ENCODE results near the gene PPFIA2. TPM values are rescaled to one million over a fixed set of nuclear protein-coding genes. Genes with fewer than 3 reads are reported as not detected.
A peak's percentile ranks its signal among the peaks of the same experiment; 100 is the strongest.

The PPFIA2 gene
- polyA plus RNA-seq, 3 donors: 4.4 to 6.1 (median 4.6) TPM

DNA sequence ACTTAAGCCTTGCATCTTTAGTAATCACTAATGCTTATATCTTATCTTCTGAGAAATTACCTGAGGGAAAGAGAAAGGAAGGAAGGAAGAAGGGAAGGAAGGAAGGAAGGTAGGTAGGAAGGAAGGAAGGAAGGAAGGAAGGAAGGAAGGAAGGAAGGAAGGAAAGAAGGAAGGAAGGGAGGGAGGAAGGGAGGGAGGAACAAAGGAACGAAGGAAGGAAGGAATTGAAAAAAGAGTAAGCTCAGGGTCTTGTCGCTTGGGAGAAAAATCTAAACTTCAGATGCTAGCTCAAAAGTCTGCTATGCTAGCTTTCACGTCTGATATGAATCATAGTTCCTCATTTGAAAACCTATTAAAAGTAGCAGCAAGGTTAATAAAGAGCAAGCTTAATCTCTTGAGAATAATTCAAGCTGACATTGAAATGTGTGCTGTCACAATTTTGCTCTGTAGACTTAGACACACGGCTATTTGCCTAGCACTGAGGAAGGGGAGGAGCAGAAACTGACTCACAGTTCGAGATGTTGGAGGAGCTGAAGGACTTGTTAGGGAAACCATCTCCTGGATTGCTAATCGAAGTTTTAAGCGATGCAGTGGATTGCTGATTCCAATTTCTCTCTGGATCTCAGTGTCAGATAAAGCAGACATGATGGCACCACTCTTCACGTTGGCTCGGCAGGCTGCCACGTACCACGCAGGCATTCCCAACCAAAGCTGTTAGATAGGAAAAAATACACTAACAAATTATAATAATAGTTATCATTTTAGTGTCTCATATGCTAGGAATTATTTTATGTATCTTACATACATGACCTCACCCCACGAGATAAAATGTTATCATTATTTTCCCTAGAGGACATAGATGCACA, 464.6 kb downstream of the PPFIA2 start:
- no peak for DNase-seq (ENCODE audit: low read depth in 3 of 3, low spot score in 2 of 3)

DNA sequence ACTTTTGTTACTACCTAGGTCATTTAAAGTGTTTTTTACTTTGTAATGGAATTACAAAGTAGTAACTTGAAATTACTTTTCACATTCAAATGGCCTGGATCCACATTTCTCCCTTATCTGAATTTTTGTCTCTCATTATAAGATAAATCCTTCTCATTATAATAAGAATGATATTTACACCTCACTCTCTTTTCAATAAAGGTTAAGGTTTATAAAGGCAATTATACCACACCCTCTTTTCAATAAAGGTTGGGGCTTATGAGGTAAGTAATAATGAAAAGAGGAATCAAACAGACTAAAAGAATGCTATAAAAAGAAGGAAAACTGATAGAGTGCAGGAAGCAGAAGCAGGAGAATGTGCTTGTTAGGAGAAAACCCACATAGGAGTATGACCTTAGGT, 470.5 kb downstream of the PPFIA2 start:
- no peak for DNase-seq (ENCODE audit: low read depth in 3 of 3, low spot score in 2 of 3)

DNA sequence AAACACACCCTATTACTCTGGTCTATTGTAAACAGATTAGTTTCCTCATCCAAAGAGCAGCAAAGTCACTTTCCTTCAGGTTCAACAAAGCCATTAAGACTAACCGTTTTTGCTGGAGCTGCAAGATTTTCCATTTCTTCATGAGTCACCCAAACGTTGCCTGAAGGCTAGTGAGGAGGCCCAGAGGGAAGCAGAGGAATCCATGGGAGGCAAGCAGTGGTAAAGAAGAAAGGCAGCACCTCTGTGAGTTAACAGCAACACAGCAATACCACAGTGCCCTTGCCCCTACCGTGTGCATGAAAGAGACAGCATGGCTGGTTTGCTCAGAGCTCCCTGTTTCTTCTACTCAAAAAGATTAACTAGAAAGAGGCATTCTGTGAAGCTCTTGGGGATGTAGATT, 475.0 kb downstream of the PPFIA2 start:
- no peak for DNase-seq (ENCODE audit: low read depth in 3 of 3, low spot score in 2 of 3)

DNA sequence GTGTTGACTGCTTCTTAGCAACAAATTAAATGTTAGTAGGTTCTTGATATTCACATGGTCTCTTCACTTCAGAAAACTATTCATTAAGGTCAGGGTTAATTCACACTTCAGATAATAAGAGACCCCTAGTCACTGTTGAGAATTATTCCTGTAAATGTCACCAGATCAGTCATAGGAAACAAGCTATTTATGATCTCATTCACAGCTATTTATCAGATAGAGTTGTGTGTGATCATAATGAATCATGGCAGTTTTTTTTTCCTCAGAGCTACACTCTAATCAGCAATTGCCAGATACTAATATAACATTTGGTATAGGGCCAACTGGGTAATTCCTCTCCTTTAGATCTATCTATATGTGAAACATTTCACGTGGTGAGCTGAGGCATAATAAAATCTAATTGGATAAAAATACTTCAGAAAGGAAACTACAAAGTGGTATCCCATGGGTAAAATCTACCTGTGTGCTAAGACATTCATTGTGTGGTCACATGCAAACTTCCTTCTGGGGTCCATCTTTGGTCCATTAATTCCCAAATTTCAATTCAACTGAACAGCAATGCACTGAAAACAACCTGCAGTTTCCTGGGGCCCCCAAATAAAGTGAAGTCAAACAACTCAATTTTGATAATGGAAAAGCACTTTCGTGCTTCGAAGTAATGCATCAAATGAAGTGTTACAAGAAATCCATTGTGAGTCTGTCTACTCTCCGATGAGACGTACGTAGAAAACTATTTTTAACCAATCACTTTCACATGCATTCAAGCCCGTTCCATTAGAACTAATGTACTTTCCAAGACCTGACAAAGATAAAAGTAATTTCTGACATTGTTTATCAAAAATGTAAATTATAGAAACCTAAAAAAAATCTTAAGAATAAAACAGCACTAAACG, 484.3 kb downstream of the PPFIA2 start:
- no peak for DNase-seq (ENCODE audit: low read depth in 3 of 3, low spot score in 2 of 3)

DNA sequence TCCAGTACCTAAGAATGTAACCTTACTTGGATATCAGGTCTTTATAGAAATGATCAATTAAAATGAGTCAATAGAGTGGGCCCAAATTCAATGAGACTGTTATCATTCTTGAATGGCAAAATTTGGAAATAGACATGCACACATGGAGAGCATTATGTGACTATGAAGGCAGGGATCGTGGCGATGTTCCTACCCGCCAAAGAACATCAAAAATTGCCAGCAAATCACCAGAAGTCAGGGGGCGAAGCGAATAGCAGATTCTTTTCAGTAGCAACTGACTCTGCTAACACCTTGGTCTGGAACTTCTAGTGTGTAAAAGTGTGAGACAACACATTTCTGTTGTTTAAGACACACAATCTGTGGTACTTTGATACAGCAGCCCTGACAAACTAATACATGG, 488.8 kb downstream of the PPFIA2 start:
- DNase-seq (ENCODE audit: low read depth in 3 of 3, low spot score in 2 of 3): no peak

DNA sequence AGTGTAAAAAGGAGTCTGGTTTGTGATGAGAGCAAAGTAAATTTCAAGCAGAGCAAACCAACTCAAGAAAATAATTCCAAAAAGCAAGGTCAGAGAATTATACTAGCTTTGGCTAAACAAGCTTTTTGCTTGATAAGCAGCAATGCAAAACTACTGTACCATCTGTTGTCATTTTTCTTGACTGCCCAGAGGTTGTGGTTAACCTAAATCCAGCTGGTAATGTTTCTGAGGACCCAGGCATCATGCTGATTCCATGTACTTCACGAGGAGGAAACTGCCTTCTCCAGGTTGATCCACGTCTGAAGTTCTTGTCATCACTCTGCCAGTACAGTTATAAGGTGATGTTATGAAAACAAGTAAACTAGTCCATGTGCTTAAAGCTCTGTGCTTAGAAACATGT, 496.1 kb downstream of the PPFIA2 start:
- DNase-seq (ENCODE audit: low read depth in 3 of 3, low spot score in 2 of 3): no peak

DNA sequence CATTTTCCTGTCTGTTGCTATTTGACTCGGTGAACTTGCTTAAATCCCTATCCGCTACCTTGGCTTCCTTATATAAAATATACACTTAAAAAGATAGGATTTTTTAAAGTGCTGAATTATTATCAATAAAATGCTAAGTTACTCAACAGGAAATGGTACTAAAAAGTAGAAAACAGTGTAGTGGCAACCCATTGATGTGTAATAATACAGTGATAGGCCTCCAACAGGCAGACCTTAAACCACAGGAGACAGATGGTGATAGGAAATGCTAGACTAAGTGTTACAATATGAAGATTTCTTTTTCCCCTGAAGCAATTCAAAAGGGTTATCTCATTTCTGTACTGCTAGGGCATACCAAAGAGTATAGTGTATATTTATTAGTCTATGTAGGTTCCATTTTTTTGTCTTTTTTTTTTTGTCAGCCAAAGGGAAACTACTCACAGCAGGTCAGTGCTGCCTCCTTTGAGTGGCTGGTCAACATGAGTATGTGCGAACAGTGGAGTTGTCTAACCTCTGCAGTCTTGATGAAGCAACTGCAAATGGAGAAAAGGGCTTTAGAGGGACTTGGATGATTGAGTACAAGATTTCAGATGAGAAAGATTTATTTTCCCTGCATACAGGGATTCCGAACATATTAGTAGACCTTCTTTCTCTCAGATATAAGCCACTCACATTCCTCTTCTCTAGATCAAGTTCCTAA, 497.5 kb downstream of the PPFIA2 start:
- no peak for DNase-seq (ENCODE audit: low read depth in 3 of 3, low spot score in 2 of 3)

DNA sequence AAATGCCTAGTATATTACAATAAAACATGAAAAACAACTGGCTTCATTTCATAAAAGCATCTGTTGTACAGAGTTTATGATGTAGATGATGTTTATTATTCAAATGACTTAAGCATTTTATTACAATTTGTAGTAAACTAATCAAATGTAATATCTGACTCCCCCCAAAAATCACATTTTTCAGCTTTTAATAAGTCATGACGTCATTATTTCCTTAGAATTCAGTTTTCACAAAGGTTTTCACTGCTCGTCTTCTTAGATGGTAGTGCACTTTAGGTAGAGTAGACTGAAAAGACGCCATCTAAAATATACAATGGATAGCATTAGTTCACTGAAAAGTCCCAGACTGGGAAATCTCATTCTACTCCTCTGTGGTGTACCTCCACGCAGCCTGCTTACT, 499.8 kb downstream of the PPFIA2 start:
- DNase-seq (ENCODE audit: low read depth in 3 of 3, low spot score in 2 of 3): no peak

DNA sequence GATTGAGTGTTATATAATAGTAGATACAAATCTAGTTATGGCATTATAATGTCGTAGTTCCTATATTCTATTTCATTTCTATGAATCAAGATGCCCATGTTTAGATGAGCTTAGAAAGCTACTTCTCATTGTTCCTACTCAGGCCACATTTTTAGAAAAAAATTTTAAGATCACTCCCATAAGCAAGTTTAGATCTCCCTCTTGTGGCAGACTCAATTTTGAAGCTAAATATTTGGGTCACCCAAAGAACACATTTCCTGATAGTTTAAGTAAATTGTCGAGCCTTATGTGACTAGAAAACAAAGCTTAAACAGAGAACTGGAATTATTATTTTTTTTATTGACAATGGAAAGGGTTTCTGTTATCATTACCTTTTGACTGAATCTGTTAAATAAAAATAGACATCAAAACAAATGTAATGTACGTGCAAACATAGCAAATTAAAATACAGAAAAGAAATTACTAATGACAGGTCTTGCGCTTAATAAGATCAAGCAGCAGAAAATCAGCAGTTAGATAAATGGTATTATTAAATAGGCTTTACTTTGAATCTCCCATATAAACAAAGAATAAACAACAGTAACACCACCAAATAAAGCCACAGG, 501.1 kb downstream of the PPFIA2 start:
- DNase-seq (ENCODE audit: low read depth in 3 of 3, low spot score in 2 of 3): peak in 2 of 3 donors; percentile 29 to 34

DNA sequence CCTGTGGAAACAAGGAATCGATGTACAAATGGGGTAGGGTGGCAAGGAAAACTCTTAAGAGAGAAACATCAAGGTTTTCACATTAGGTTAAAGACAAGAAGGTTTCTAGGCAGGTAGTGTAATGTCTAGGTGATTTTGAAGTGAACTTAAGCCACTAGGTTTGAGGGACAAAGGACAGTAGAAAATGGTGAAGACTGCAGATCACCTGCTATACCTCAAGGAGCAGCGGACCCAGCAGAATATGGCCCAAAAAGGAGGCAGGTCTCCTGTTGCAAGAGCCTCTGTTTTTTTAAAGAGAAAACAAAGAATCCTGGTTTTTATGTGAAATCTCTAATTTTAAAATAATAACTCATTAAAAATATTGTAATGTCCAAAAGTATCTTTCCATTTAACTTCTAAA, 503.2 kb downstream of the PPFIA2 start:
- DNase-seq (ENCODE audit: low read depth in 3 of 3, low spot score in 2 of 3): no peak

DNA sequence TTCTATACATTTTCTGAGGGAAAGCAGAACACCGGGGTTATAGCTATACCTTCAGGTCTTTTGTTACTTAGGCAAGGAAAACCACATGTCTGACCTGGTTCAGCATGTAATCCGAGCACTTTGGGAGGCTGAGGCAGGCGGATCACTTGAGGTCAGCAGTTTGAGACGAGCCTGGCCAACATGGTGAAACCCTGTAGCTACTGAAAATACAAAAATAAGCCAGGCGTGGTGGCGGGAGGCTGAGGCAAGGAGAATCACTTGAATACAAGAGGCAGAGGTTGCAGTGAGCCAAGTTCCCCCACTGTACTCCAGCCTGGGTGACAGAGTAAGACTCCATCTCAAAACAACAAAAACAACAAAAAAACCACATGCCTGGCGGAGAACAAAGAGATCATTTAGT, 503.7 kb downstream of the PPFIA2 start:
- DNase-seq (ENCODE audit: low read depth in 3 of 3, low spot score in 2 of 3): no peak

DNA sequence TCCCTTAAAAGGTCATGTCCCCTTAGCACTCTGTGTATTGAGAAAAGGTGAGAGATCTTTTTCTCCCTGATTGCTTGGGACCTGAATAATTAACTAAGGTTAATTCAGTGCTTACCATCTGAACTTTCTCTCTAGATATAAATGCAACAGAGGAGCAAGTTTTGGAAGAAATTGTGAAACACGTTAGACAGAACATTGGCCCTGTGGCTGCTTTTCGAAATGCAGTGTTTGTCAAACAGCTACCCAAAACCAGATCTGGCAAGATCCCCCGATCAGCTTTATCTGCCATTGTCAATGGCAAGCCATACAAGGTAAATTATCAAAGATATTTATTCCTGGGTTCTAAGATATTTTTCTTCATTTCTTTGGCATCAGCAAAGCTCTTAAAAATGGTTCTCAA, 505.8 kb downstream of the PPFIA2 start:
- no peak for DNase-seq (ENCODE audit: low read depth in 3 of 3, low spot score in 2 of 3)

DNA sequence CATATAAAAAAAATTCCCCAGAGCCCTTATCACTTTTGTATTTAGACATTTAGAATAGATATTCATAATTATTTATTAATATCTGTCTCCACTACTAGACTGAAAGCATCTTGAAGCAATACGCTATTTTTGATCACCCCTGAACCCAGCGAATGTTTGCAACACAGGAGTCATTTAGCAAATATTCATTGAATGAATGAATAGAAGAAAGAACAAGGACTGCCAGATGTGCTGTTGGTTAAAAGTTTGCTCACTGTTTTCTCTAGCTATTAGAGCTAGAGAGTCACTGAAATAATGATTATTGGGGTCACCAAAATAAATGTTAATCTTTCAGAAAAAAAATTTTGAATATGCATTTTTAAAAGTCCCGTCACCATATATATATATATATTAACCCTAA, 506.9 kb downstream of the PPFIA2 start:
- DNase-seq (ENCODE audit: low read depth in 3 of 3, low spot score in 2 of 3): no peak

DNA sequence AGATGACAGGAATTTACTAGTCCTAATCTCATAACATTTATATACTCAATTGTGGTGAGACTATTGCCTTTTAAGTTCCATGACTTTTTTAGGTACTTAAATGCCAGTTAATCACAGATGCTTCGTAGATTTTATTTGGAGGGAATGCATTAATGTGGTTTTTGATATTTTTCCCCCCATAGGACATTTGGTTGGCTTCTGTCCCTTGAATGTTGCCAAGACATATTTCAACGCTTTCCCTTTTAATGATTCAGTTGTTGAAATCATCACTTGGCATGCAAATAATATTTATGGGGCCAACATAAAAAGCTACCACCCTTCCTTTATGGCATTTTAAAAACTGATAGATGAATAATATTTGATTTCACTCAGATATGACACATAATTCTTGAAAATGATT, 509.2 kb downstream of the PPFIA2 start:
- DNase-seq (ENCODE audit: low read depth in 3 of 3, low spot score in 2 of 3): no peak

DNA sequence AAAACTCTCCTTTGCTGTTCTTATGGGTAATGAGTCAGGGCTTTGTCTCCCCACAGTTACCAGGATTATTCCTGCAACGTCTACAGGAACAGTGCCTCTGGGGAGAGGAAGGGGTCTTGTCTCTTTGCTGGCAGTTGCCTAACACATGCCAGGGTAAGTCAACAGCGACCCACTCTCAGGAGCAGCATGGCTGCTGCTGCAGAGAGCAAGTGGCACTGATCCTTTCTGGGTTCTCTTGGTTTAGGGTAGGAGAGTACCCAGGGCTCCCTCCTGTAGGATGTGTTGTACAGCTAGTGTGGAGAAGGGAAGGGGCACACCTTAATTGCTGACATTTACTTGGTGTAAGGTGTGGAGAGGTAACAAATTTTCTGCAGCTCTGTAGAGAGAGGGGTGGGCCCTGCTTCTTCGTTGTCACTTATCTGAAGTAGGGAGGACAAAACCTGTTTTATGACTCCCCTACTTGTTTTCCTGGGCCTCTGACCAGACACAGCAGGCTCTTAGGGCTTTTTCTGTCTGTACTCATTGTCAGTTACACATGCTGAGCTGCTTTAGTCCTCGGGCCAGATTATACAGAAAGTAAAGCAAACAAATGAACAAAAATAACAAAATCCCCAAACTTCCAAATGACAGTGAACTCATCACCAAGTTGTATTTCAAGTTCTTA, 513.1 kb downstream of the PPFIA2 start:
- DNase-seq (ENCODE audit: low read depth in 3 of 3, low spot score in 2 of 3): no peak

DNA sequence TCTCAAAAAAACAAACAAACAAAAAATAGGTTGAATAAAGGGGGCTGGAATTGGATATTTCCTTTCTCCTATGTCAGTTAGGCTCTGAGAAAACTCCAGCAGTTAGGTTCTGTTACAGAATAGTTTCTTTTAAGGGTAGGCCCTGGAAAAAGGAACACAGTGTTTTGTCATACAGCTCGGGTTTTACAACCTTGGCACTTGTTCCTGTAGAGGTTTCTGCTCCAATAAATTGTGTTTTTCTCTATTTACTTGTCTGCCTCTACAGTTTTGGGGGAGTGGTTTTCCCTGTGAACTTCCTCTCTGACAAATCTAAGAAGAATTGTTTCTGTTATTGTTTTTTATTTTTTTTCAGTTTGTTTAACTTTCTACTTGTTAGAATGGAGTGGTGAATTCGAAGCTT, 513.7 kb downstream of the PPFIA2 start:
- DNase-seq (ENCODE audit: low read depth in 3 of 3, low spot score in 2 of 3): peak; percentile 18 to 44 (median 35)

DNA sequence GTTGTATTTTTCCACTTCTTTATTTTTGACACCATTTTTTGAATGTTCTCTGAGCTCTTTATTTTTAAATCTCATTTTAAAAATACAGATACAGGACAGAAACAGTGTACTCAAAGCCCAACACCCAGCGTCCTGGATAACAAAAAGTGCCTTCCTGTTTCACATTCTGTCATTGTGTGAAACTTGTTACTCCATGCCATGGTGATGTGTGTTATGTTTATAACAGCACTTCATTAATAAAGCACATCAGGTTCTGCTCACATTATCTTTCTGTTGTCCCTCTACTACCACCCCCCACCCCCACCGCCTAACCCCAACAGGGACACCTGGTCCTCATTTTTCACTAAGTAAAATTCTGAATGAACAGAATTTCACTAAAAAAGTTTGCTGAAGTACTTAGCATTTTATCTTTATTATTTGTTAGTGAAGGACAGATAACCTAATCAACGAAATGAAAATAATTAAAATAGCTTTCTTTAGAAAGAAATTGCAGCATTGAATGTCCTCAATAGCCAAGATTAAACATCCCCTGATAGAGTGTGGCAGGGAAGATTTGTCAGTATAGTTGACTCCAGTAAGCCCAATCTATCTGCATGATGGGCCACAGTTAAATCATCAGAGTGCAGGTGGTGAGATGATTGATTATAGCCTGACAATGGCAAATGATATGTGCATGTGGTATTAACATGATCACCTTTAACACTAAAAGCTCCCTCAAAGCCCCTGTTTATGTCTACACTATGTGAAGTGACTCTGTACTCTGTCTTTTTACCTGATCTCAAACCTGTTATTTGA, 527.4 kb downstream of the PPFIA2 start:
- no peak for DNase-seq (ENCODE audit: low read depth in 3 of 3, low spot score in 2 of 3)

DNA sequence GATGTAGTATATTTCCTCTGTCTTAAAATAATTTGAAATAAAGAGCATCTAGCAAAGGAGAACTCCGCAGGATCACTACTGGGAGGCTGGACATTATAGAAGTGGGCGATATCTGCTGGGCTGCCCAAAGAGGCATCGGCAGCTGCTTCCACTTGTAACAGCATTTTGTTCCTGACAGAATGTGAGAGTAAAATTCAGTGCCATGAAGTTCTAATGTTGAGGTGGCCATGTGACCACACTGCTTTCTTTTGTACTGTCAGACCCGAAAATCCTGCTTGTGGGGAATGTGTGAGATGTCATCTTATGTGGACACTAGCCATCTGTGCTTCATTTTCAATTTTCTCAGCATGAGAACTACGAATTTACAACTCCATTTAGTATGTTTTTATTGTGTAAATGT, 529.4 kb downstream of the PPFIA2 start:
- no peak for DNase-seq (ENCODE audit: low read depth in 3 of 3, low spot score in 2 of 3)

DNA sequence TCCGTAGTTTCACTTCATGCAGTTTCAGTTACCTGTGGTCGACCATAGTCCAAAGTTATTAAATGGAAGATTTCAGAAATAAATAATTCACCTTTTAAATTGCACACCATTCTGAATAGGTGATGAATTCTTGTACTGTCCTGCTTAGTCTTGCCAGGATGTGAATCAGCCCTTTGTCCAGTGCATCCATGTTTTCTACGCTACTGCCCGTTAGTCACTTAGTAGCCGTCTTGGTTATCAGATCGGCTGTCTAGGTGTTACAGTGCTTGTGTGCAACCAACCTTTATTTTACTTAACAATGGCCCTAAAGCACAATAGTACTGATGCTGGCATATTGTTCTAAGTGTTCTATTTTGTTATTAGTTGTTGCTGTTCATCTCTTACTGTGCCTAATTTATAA, 534.5 kb downstream of the PPFIA2 start:
- no peak for DNase-seq (ENCODE audit: low read depth in 3 of 3, low spot score in 2 of 3)
